Activated CD8-positive, alpha-beta memory T cell treated with anti-CD3 and anti-CD28 coated beads, Interleukin-2, amount 50 U/mL, for 1 hour (primary cell): ENCODE data around the gene USP9X.
A peak's percentile ranks its signal among the peaks of the same experiment; 100 is the strongest.
"Not testable (repeated sequence)": the region's sequence is repeated elsewhere in the genome, so short reads cannot be mapped to it uniquely, and the experiment has no call there.

Source experiments
- DNase-seq: peaks from one replicate; pipeline ENCODE4 v3.0.0-alpha.2; 2020; ENCODE audit errors: extremely low read depth

The USP9X gene

GRCh38 chrX:41085512-41085877 lies 250 bp downstream of the USP9X start:
- peak; percentile 53 for DNase-seq

- DNase-seq: no peak
Measured at GRCh38 chrX:41085878-41086626, 807 bp downstream of the USP9X start.

- no peak for DNase-seq
Measured at GRCh38 chrX:41086627-41086932, 1.3 kb downstream of the USP9X start.

- no peak for DNase-seq
Measured at GRCh38 chrX:41087201-41087600, 2.0 kb downstream of the USP9X start.

GRCh38 chrX:41090568-41091238 lies 5.5 kb downstream of the USP9X start:
- DNase-seq: no peak

- DNase-seq: no peak
Measured at GRCh38 chrX:41092776-41093175, 7.5 kb downstream of the USP9X start.

- DNase-seq: no peak
Measured at GRCh38 chrX:41095174-41095573, 9.9 kb downstream of the USP9X start.

- no peak for DNase-seq
Measured at GRCh38 chrX:41095908-41096307, 10.7 kb downstream of the USP9X start.

GRCh38 chrX:41096339-41096955 lies 11.2 kb downstream of the USP9X start:
- no peak for DNase-seq

GRCh38 chrX:41097326-41097725 lies 12.1 kb downstream of the USP9X start:
- DNase-seq: no peak

- DNase-seq: no peak
Measured at GRCh38 chrX:41100200-41100599, 15.0 kb downstream of the USP9X start.

- no peak for DNase-seq
Measured at GRCh38 chrX:41100819-41101218, 15.6 kb downstream of the USP9X start.

- DNase-seq: no peak
Measured at GRCh38 chrX:41105005-41105404, 19.8 kb downstream of the USP9X start.

GRCh38 chrX:41106257-41106656 lies 21.0 kb downstream of the USP9X start:
- not testable (repeated sequence) for DNase-seq

- no peak for DNase-seq
Measured at GRCh38 chrX:41108007-41108406, 22.8 kb downstream of the USP9X start.

- no peak for DNase-seq
Measured at GRCh38 chrX:41108463-41109205, 23.4 kb downstream of the USP9X start.

- DNase-seq: no peak
Measured at GRCh38 chrX:41110801-41111625, 25.8 kb downstream of the USP9X start.

GRCh38 chrX:41115104-41115425 lies 29.8 kb downstream of the USP9X start:
- DNase-seq: not testable (repeated sequence)

- no peak for DNase-seq
Measured at GRCh38 chrX:41116948-41117347, 31.7 kb downstream of the USP9X start.

- DNase-seq: no peak
Measured at GRCh38 chrX:41118156-41118555, 32.9 kb downstream of the USP9X start.

- no peak for DNase-seq
Measured at GRCh38 chrX:41119803-41120202, 34.6 kb downstream of the USP9X start.

GRCh38 chrX:41121766-41122165 lies 36.5 kb downstream of the USP9X start:
- DNase-seq: no peak
